Prostate gland (tissue), 2 donors: Measurements from ENCODE around the gene VPS45.

Experiments used
- CTCF ChIP-seq, 4 experiments: fragments of 200-600 bp in 2 of 4; fragments of 450-650 bp in 2 of 4; sonication (generic) in 2 of 4; IDR thresholded peaks; 1 replicate in 3 of 4; 2 replicates in 1 of 4; pipeline ENCODE4 v1.5.1; 2016 to 2019; ENCODE audit warnings: antibody characterized with exemption in 4 of 4, mild to moderate bottlenecking in 2 of 4, moderate library complexity in 2 of 4
- POLR2A ChIP-seq: fragments of 450-650 bp; IDR thresholded peaks from one replicate; pipeline ENCODE4 v1.6.1; 2016; ENCODE audit warnings: antibody characterized with exemption, mild to moderate bottlenecking

GRCh38 chr1:150094734-150095265 lies 27.2 kb downstream of the VPS45 start:
- TF ChIP-seq CTCF (IDR thresholded peaks at IDR 0.05): no peak
- no peak for TF ChIP-seq POLR2A
